H1 (cell line): ENCODE results near the gene UGGT1. TPM values are rescaled to one million over a fixed set of nuclear protein-coding genes. Genes with fewer than 3 reads are reported as not detected.

ENCODE experiments used
- CTCF ChIA-PET: fragments of 300-600 bp; sonication (Branson Sonifier 250); formaldehyde crosslinking; loops from one replicate; lab custom pipeline; 2021; ENCODE audit not compliant: partially characterized antibody; lab: Charles Lee
- POLR2A ChIA-PET: fragments of 300-600 bp; sonication (Branson Sonifier 250); formaldehyde crosslinking; loops from one replicate; lab custom pipeline; 2021; ENCODE audit warnings: inconsistent platforms; ENCODE audit not compliant: partially characterized antibody; lab: Charles Lee
- DNase-seq, 2 experiments: peaks; one replicate each; pipeline versions ENCODE4 v3.0.0 to v3.0.0-alpha.2; 2010 to 2022; ENCODE audit warnings: low spot score in 2 of 2, low read depth in 1 of 2, mixed read lengths in 1 of 2
- FAIRE-seq: peaks from 2 replicates; lab custom pipeline; 2011; peaks lifted over from hg19 to GRCh38; lab: Jason Lieb, UNC
- H2AFZ ChIP-seq: 2 replicates; pipeline ENCODE4 v1.8.1; 2012; ENCODE audit warnings: low read length, inconsistent platforms
- H2AK5ac ChIP-seq: 2 replicates; pipeline ENCODE4 v1.6.1; 2013; ENCODE audit warnings: low read depth, low read length
- H2BK120ac ChIP-seq: replicated peaks from 2 replicates; pipeline ENCODE3; 2013; ENCODE audit warnings: low read depth, low read length, inconsistent platforms
- H2BK12ac ChIP-seq: 2 replicates; pipeline ENCODE4 v1.6.1; 2013; ENCODE audit warnings: low read depth, low read length
- H2BK15ac ChIP-seq: 2 replicates; pipeline ENCODE4 v1.6.1; 2013; ENCODE audit warnings: low read length
- H2BK20ac ChIP-seq: 2 replicates; pipeline ENCODE4 v1.6.1; 2013; ENCODE audit warnings: low read length
- H2BK5ac ChIP-seq: 2 replicates; pipeline ENCODE4 v1.6.1; 2013; ENCODE audit warnings: low read depth, low read length
- H3K14ac ChIP-seq: 2 replicates; pipeline ENCODE4 v1.6.1; 2013; ENCODE audit warnings: inconsistent platforms; ENCODE audit not compliant: insufficient read length
- H3K18ac ChIP-seq: 2 replicates; pipeline ENCODE4 v1.6.1; 2013; ENCODE audit warnings: low read length; ENCODE audit errors: extremely low read depth
- H3K23ac ChIP-seq: 2 replicates; pipeline ENCODE4 v1.6.1; 2013; ENCODE audit warnings: inconsistent platforms; ENCODE audit not compliant: insufficient read length
- H3K23me2 ChIP-seq: 2 replicates; pipeline ENCODE4 v1.6.1; 2013; ENCODE audit warnings: low read depth, low read length
- H3K27ac ChIP-seq: 2 replicates; pipeline ENCODE4 v1.6.1; 2011; ENCODE audit warnings: low read depth, low read length, inconsistent platforms
- H3K27me3 ChIP-seq, 4 experiments: replicated peaks in 1 of 4; 1 replicate in 1 of 4; 2 replicates in 3 of 4; pipeline versions ENCODE4 v1.6.1 to v1.8.1; 2011 to 2013; ENCODE audit warnings: low read length in 3 of 4, mild to moderate bottlenecking in 3 of 4, inconsistent platforms in 2 of 4, mixed read lengths in 2 of 4, moderate library complexity in 1 of 4; ENCODE audit not compliant: control insufficient read depth in 3 of 4, insufficient read depth in 3 of 4; ENCODE audit errors: extremely low read depth in 1 of 4
- H3K36me3 ChIP-seq, 4 experiments: 2 replicates each; pipeline versions ENCODE4 v1.6.1 to v1.8.1; 2011 to 2013; ENCODE audit warnings: mild to moderate bottlenecking in 4 of 4, low read length in 3 of 4, moderate library complexity in 2 of 4, control low read depth in 1 of 4, inconsistent platforms in 1 of 4; ENCODE audit not compliant: insufficient read depth in 4 of 4, control insufficient read depth in 2 of 4
- H3K4ac ChIP-seq: replicated peaks from 2 replicates; pipeline ENCODE3; 2013; ENCODE audit warnings: low read length, low read depth, mixed read lengths, inconsistent platforms; ENCODE audit not compliant: insufficient read length
- H3K4me1 ChIP-seq, 4 experiments: replicated peaks in 1 of 4; 1 replicate in 1 of 4; 2 replicates in 3 of 4; pipeline versions ENCODE4 v1.6.1 to v1.8.1; 2011 to 2013; ENCODE audit warnings: low read length in 3 of 4, inconsistent platforms in 2 of 4, mixed read lengths in 1 of 4; ENCODE audit not compliant: insufficient read depth in 4 of 4, control insufficient read depth in 3 of 4
- H3K4me2 ChIP-seq, 2 experiments: 2 replicates each; pipeline versions ENCODE4 v1.6.1 to v1.8.1; 2011 to 2013; ENCODE audit warnings: low read depth in 2 of 2, low read length in 2 of 2, control low read depth in 1 of 2, inconsistent platforms in 1 of 2, mild to moderate bottlenecking in 1 of 2; ENCODE audit not compliant: insufficient read depth in 1 of 2
- H3K4me3 ChIP-seq, 4 experiments: fragments of 200-600, 300-600 bp in 1 of 4; sonication (generic), shearing (Covaris generic), sonication (Bioruptor Twin) in 1 of 4; 2 replicates each; pipeline versions ENCODE4 v1.5.1 to v1.8.1; 2011 to 2016; ENCODE audit warnings: low read length in 4 of 4, low read depth in 3 of 4, control low read depth in 2 of 4, inconsistent platforms in 2 of 4, mild to moderate bottlenecking in 2 of 4, mixed read lengths in 1 of 4, moderate library complexity in 1 of 4; ENCODE audit not compliant: insufficient read depth in 2 of 4; ENCODE audit errors: extremely low read depth in 1 of 4
- H3K56ac ChIP-seq: replicated peaks from 2 replicates; pipeline ENCODE3; 2013; ENCODE audit warnings: low read depth, mild to moderate bottlenecking, mixed read lengths, low read length, inconsistent platforms; ENCODE audit not compliant: insufficient read length
- H3K79me1 ChIP-seq: 2 replicates; pipeline ENCODE4 v1.6.1; 2013; ENCODE audit warnings: low read depth, low read length, control low read depth
- H3K79me2 ChIP-seq, 2 experiments: 2 replicates each; pipeline versions ENCODE4 v1.6.1 to v1.8.1; 2012 to 2013; ENCODE audit warnings: low read length in 2 of 2, mild to moderate bottlenecking in 2 of 2, inconsistent platforms in 1 of 2; ENCODE audit not compliant: insufficient read depth in 2 of 2, control insufficient read depth in 1 of 2
- H3K9ac ChIP-seq, 4 experiments: replicated peaks in 1 of 4; 1 replicate in 1 of 4; 2 replicates in 3 of 4; pipeline versions ENCODE4 v1.6.1 to v1.8.1; 2011 to 2013; ENCODE audit warnings: low read depth in 3 of 4, low read length in 3 of 4, control low read depth in 2 of 4, mild to moderate bottlenecking in 2 of 4, moderate library complexity in 2 of 4, inconsistent platforms in 1 of 4; ENCODE audit errors: extremely low read depth in 1 of 4
- H3K9me3 ChIP-seq, 2 experiments: 2 replicates each; pipeline versions ENCODE4 v1.6.1 to v1.8.1; 2012 to 2013; ENCODE audit warnings: mild to moderate bottlenecking in 2 of 2, moderate library complexity in 2 of 2, control low read depth in 1 of 2, inconsistent platforms in 1 of 2, low read depth in 1 of 2, low read length in 1 of 2, mixed read lengths in 1 of 2; ENCODE audit not compliant: insufficient read depth in 2 of 2
- H4K20me1 ChIP-seq, 2 experiments: replicated peaks in 1 of 2; 2 replicates each; pipeline versions ENCODE3 to v1.8.1; 2011 to 2013; ENCODE audit warnings: inconsistent platforms in 2 of 2, low read length in 2 of 2, mild to moderate bottlenecking in 1 of 2; ENCODE audit not compliant: insufficient read depth in 2 of 2, control insufficient read depth in 1 of 2
- H4K5ac ChIP-seq: 2 replicates; pipeline ENCODE4 v1.6.1; 2013; ENCODE audit warnings: low read length, low read depth, mixed read lengths, inconsistent platforms; ENCODE audit not compliant: insufficient read length
- H4K8ac ChIP-seq: 2 replicates; pipeline ENCODE4 v1.8.0; 2013; ENCODE audit warnings: mild to moderate bottlenecking, moderate library complexity, low read length, inconsistent platforms; ENCODE audit not compliant: insufficient read depth; ENCODE audit errors: extremely low read depth
- H4K91ac ChIP-seq: replicated peaks from 2 replicates; pipeline ENCODE3; 2013; ENCODE audit warnings: low read length, mixed read lengths, inconsistent platforms; ENCODE audit not compliant: insufficient read length
- CTBP2 ChIP-seq: IDR thresholded peaks from 2 replicates; pipeline ENCODE4 v1.7.0; 2011; ENCODE audit warnings: borderline replicate concordance, mild to moderate bottlenecking, moderate library complexity, mixed read lengths, low read length; ENCODE audit not compliant: insufficient read depth, insufficient read length
- FOSL1 ChIP-seq: IDR thresholded peaks from 2 replicates; pipeline ENCODE4 v1.6.1; 2011; ENCODE audit warnings: mild to moderate bottlenecking, low read depth, low read length, moderate library complexity; ENCODE audit not compliant: insufficient read depth
- GABPA ChIP-seq: IDR thresholded peaks from 2 replicates; pipeline ENCODE4 v1.6.1; 2011; ENCODE audit warnings: mild to moderate bottlenecking, low read length, moderate library complexity, borderline replicate concordance; ENCODE audit not compliant: insufficient read depth
- GTF2F1 ChIP-seq: IDR thresholded peaks from 2 replicates; pipeline ENCODE4 v1.6.1; 2012; ENCODE audit warnings: low read depth, low read length, improper control_type of control experiment, borderline replicate concordance
- RFX5 ChIP-seq: IDR thresholded peaks from 2 replicates; pipeline ENCODE4 v1.6.1; 2011; ENCODE audit warnings: low read depth, low read length, improper control_type of control experiment, borderline replicate concordance
- RNF2 ChIP-seq: fragments of 200-900, 300-1000 bp; sonication (generic); IDR thresholded peaks from 2 replicates; pipeline ENCODE4 v1.7.1; 2016; ENCODE audit warnings: borderline replicate concordance, low read depth, mild to moderate bottlenecking, antibody characterized with exemption, low read length; ENCODE audit not compliant: poor library complexity, severe bottlenecking; ENCODE audit errors: missing control alignments
- SAP30 ChIP-seq: fragments of 300-600 bp; sonication (generic); IDR thresholded peaks from 2 replicates; pipeline ENCODE4 v1.7.1; 2012; ENCODE audit warnings: low read length, moderate library complexity, mild to moderate bottlenecking, inconsistent platforms; ENCODE audit not compliant: insufficient read depth, insufficient replicate concordance
- SIRT6 ChIP-seq: IDR thresholded peaks from one replicate; pipeline ENCODE4 v1.7.1; 2012; ENCODE audit warnings: low read length, inconsistent platforms
- TBP ChIP-seq: IDR thresholded peaks from 2 replicates; pipeline ENCODE4 v1.6.1; 2011; ENCODE audit warnings: low read depth, low read length, improper control_type of control experiment
- TEAD4 ChIP-seq: IDR thresholded peaks from 2 replicates; pipeline ENCODE4 v1.6.1; 2012; ENCODE audit warnings: low read depth, low read length, inconsistent platforms, mixed read lengths
- YY1 ChIP-seq: IDR thresholded peaks from 2 replicates; pipeline ENCODE4 v1.6.1; 2011; ENCODE audit warnings: low read depth, mild to moderate bottlenecking, low read length
- WGBS, 2 experiments: shearing (Covaris generic) in 1 of 2; methylation state at CpG; one replicate each; pipeline versions ENCODE4 v1.1.6 to v1.1.7; 2013 to 2015; ENCODE audit warnings: low lambda C conversion rate in 2 of 2, mixed read lengths in 2 of 2, inconsistent platforms in 1 of 2, low coverage in 1 of 2, missing lambda C conversion rate in 1 of 2; ENCODE audit not compliant: insufficient replicate concordance in 2 of 2, insufficient coverage in 1 of 2, insufficient read length in 1 of 2; ENCODE audit errors: extremely low coverage in 1 of 2, missing lambda C conversion rate in 1 of 2; 5-methylcytosine and 5-hydroxymethylcytosine counted together
- polyA plus RNA-seq, 7 experiments: library from polyadenylated mRNA; depleted of rRNA in 3 of 7; stranded (reverse) in 5 of 7; unstranded in 2 of 7; fragments of >200 nt in 5 of 7; fragments of 200-250 nt in 2 of 7; gene quantifications; 1 replicate in 5 of 7; 2 replicates in 1 of 7; 4 replicates in 1 of 7; pipeline versions ENCODE4 v1.2.1 to v1.2.3, GENCODE V29; 2011 to 2013; ENCODE audit warnings: missing spikeins in 2 of 7, mixed read lengths in 2 of 7
- total RNA-seq: library from RNA; stranded (reverse); fragmentation: NEBNext Ultra II Directional; extraction: Animal tissue kit (Norgen Biotek cat#: 25700); gene quantifications from 2 replicates; pipeline ENCODE4 v1.2.1, GENCODE V29; 2021

Gene UGGT1
- total and polyA plus RNA-seq, 2 of the 8 experiments (the other 6 are each of a cell fraction or from before 2014, with no cell fraction given): 14.9 to 57.3 TPM

GRCh38 chr2:128064353-128064752 lies 26.6 kb upstream of the UGGT1 start:
- Histone ChIP-seq H2BK15ac (no peak overlapping the region), H3K4ac (no peak overlapping the region), H3K9me3 (no peaks in the 10 kb centered on the region), H4K8ac (no peak overlapping the region), H4K20me1 (no peaks in the 10 kb centered on the region), H2BK12ac (no peak overlapping the region), H3K27ac (no peak overlapping the region), H3K23me2 (no peaks in the 10 kb centered on the region), H3K4me3 (no peak overlapping the region), H3K18ac (no peak overlapping the region), H3K79me2 (no peaks in the 10 kb centered on the region), H4K91ac (no peak overlapping the region), H3K79me1 (no peaks in the 10 kb centered on the region), H3K4me1 (no peaks in the 10 kb centered on the region), H4K5ac (no peak overlapping the region), H3K27me3 (no peaks in the 10 kb centered on the region), H2AFZ (no peak overlapping the region), H3K4me2 (no peak overlapping the region), H2BK20ac (no peak overlapping the region), H3K56ac (no peak overlapping the region), H3K23ac (no peak overlapping the region), H3K9ac (no peak overlapping the region), H2AK5ac (no peak overlapping the region), H2BK5ac (no peak overlapping the region), H3K14ac (no peak overlapping the region), H3K36me3 (no peaks in the 10 kb centered on the region), H2BK120ac (no peak overlapping the region)
- ChIA-PET CTCF (interaction anchor here (0.6 to 4.6 kb wide), 28 partner anchors 9 to 505 kb away, joined by 3 to 38 read pairs (median 5); partner anchors contain the start of gene UGGT1), POLR2A (interaction anchor here (1.4 kb wide), 1 partner anchor 10 kb away, joined by 3 read pairs; no protein-coding TSS in a partner anchor)
- TF ChIP-seq TEAD4 (no peak), CTBP2 (no peak), YY1 (no peak), RFX5 (no peak), RNF2 (no peak), GABPA (no peak), SIRT6 (no peak), SAP30 (no peak), FOSL1 (no peak), GTF2F1 (no peak), TBP (no peak)
- FAIRE-seq (no peak), DNase-seq (no peak)
- WGBS, 2 experiments: 88% methylated on average over 1 of the region's 1 CpG; no CpG with 5 or more reads in 1 of the 2 experiments
